ENCODE data around the gene AIPL1.

AIPL1 gene

DNA sequence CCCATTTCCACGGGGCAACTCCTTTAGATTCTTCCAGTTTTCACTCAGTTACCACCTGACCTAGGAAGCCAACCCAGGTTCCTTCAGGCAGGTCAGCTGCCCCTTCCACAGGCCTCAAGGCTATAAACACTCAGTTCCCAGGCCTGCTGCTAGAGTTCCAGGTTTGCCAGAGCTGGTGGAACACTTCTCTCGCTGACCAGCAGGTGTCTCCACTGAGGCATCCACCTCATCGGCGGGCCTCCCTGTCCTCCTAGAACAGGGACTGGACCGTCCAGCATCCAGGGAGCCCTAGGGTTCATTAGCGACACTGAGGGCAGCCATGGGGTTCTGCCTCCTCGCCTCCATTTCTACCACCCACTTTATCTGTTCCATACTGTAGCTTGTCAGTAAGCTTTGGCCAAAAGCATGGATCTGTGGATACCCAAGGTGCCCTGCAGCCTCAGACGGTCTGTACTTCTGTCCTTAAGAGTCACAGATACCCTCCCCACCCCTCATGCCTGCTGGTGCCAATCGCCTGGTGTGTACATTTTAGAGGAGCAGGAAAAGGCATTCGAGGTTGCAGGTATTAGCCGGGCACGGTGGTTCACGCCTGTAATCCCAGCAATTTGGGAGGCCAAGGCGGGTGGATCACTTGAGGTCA, 38.3 kb upstream of the AIPL1 start:
- no peak overlapping the region for H3K4me3 ChIP-seq (ENCODE audit: control insufficient read depth, low read depth, low read length)
- DNase-seq (ENCODE audit: low read depth) = no peak
- TF ChIP-seq, protein P1, sequence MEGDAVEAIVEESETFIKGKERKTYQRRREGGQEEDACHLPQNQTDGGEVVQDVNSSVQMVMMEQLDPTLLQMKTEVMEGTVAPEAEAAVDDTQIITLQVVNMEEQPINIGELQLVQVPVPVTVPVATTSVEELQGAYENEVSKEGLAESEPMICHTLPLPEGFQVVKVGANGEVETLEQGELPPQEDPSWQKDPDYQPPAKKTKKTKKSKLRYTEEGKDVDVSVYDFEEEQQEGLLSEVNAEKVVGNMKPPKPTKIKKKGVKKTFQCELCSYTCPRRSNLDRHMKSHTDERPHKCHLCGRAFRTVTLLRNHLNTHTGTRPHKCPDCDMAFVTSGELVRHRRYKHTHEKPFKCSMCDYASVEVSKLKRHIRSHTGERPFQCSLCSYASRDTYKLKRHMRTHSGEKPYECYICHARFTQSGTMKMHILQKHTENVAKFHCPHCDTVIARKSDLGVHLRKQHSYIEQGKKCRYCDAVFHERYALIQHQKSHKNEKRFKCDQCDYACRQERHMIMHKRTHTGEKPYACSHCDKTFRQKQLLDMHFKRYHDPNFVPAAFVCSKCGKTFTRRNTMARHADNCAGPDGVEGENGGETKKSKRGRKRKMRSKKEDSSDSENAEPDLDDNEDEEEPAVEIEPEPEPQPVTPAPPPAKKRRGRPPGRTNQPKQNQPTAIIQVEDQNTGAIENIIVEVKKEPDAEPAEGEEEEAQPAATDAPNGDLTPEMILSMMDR (IDR thresholded peaks at IDR 0.05; ENCODE audit: control insufficient read depth, insufficient read depth, low read depth, low read length, missing control alignments) = peak; percentile 98

DNA sequence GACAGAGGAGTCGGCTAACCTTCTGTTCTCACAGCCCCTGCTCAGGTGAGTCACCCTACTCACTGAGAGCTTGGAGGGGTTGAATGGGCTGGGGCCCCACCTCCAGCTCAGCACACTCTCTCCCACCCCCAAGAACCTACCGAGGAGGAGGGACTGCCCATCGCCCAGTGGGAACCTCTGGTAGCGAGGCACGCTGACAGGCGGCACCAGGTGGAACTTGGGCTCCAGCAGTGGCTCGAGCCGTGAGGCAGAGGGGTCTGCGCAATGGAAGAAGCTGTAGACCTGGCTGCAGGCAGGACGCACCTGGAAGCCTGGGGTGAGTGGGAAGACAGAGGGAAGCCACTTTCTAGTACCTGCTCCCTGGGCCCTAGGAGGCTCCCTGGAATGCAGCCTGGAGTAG, 37.6 kb upstream of the AIPL1 start:
- H3K4me3 ChIP-seq (ENCODE audit: control insufficient read depth, low read depth, low read length) = no peak overlapping the region
- no peak for DNase-seq (ENCODE audit: low read depth)
- TF ChIP-seq, protein P1 (IDR thresholded peaks at IDR 0.05; ENCODE audit: control insufficient read depth, insufficient read depth, low read depth, low read length, missing control alignments) = no peak

DNA sequence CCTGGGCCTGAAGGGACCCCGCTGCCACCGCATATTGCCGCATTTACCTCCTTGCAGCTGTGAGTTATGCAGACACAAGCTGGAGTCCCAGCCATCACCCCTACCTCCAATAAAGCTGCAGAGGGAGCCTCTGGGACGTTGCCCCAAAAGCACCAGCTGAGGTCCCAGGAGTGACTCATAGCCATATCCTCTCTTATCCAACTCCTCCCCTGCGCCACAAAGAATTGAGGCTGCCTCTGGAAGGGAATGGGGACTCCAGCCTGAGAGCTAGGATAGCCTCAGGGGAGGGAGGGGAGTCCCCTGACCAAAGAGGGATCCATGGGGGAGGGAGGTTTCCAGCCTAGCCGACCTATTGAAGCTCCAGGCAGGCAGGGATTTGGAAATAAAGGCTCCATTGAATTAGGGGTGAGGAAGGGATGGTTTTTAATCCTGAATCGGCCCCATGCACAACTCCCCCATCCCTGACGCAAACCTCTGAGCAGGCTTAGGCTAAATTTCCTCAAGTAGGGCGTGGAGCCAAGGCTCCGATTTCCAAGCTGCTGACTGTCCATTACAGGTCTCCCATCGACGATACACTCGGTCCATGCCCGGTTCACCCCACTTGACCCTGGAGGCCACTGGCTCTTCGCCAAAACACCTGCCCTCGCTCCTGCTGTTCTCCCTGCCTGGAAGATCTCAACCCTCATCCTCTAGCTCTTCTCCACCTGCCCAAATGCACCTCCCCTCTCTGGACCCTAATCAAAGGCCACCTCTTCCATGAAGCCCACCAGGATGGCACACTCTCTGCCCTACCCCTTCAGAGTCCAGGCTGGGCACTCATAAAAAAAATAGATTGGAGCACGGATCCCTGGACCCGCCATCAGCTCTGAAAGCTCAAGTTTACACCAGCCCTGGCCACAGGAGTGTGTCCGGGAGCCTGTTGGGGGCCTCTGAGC, 36.9 kb upstream of the AIPL1 start:
- TF ChIP-seq, protein P1 (IDR thresholded peaks at IDR 0.05; ENCODE audit: control insufficient read depth, insufficient read depth, low read depth, low read length, missing control alignments) = peak; percentile 32
- peak; percentile 25 for DNase-seq (ENCODE audit: low read depth)
- H3K4me3 ChIP-seq (ENCODE audit: control insufficient read depth, low read depth, low read length) = no peak overlapping the region

DNA sequence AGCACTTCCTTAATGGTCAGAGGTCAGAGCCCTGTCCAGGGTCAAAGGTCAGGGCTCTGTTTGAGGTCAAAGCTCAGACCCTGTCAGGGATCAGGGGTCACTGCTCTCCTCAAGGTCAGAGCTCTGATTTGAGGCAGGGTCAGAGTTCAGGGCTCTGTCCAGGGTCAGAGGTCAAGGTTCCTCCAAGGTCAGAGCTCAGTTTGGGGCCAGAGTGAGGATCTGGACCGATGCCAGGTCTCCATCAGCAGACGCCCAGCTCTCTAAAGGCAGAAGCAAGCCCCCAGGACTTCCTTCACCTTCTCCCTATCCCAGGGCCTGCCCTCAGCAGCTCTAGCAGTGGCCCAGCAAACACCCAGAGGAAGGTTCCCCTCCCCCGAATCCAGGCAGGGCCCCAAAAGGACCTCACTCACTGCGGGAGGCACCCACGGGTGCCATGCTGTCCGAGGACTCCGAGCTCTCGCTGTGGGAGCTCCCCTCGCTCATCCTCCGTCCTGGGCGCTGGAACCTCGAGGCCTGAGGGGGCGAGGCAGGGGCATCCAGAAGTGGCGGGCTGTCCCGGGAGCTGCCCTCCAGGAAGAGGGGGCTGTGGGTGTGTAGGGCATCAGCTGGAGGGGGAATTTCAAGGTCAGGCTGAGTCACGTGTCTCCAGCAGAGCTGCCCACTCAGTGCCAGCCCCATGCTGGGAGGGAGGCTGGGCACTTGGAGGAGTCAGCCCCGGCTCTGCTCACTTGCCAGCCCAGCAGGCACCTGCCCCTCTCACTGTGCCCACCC, 36.0 kb upstream of the AIPL1 start:
- TF ChIP-seq, protein P1 (IDR thresholded peaks at IDR 0.05; ENCODE audit: control insufficient read depth, insufficient read depth, low read depth, low read length, missing control alignments) = no peak
- no peak overlapping the region for H3K4me3 ChIP-seq (ENCODE audit: control insufficient read depth, low read depth, low read length)
- no peak for DNase-seq (ENCODE audit: low read depth)

DNA sequence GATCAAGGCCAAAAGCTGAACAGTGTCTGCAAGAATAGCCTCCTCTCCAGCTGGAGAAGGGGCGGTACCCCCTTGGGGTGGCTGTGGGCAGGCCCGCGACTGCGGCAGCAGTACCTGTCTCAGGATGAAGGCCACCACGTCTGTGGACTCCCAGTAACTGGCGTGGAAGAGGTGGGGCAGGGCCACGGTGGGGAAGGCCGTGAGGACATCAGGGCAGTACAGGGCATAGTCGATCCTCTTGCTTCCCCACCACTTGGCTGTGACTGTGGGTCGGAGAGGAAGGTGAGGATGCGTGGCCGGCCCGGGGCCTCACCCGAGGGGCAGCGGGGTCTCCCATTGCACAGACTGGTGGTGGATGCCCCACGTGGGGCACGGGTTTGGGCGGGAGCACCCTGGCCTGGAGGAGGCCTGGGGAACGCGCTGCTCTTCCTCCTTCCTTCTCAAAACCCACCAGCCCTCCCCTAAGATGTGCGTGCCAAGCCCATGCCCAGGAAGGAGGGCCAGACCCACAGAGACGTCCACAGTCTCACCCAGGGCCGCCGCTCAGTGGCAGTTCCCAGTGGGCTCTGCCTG, 35.3 kb upstream of the AIPL1 start:
- DNase-seq (ENCODE audit: low read depth) = no peak
- TF ChIP-seq, protein P1 (IDR thresholded peaks at IDR 0.05; ENCODE audit: control insufficient read depth, insufficient read depth, low read depth, low read length, missing control alignments) = no peak
- no peak overlapping the region for H3K4me3 ChIP-seq (ENCODE audit: control insufficient read depth, low read depth, low read length)

All from AG09309 (cell line).